B cell (primary cell): ENCODE results near the gene KIAA0825. TPM values are rescaled to one million over a fixed set of nuclear protein-coding genes. Genes with fewer than 3 reads are reported as not detected.

Source experiments
- ATAC-seq: fragments of 200-7000 bp; cut with Tn5 transposase; one replicate; pipeline ENCODE4 v1.10.0; 2021; ENCODE audit warnings: low read depth, mild to moderate bottlenecking, moderate number of reproducible peaks, moderate library complexity
- CTCF ChIA-PET: fragments of 350-600 bp; sonication (Branson Sonifier 250); formaldehyde crosslinking; loops from one replicate; lab custom pipeline; 2021; ENCODE audit warnings: antibody characterized with exemption, inconsistent platforms; lab: Charles Lee
- POLR2A ChIA-PET: fragments of 350-600 bp; sonication (Branson Sonifier 250); formaldehyde crosslinking; loops from one replicate; lab custom pipeline; 2021; ENCODE audit warnings: antibody characterized with exemption; lab: Charles Lee
- DNase-seq: peaks from one replicate; pipeline ENCODE4 v3.0.0; 2013
- H2AFZ ChIP-seq: 2 replicates; pipeline ENCODE4 v1.6.1; 2012; ENCODE audit warnings: mild to moderate bottlenecking, low read depth, low read length; ENCODE audit not compliant: insufficient read depth, poor library complexity, severe bottlenecking
- H3K27ac ChIP-seq, 2 donors: 1 replicate in 1 of 2; 2 replicates in 1 of 2; pipeline ENCODE4 v1.5.1; 2012 to 2013; ENCODE audit warnings: low read length in 2 of 2, mild to moderate bottlenecking in 2 of 2, moderate library complexity in 1 of 2
- H3K27me3 ChIP-seq, 4 experiments: fragments of 200-600 bp in 1 of 4; sonication (generic) in 1 of 4; replicated peaks in 1 of 4; 1 replicate in 2 of 4; 2 replicates in 2 of 4; pipeline versions ENCODE4 v1.6.1 to v1.7.0; 2013 to 2016; ENCODE audit warnings: low read length in 3 of 4, mild to moderate bottlenecking in 2 of 4, mixed read lengths in 1 of 4, moderate library complexity in 1 of 4; ENCODE audit not compliant: insufficient read depth in 4 of 4, control insufficient read depth in 3 of 4; ENCODE audit errors: control extremely low read depth in 1 of 4
- H3K36me3 ChIP-seq, 2 experiments: replicated peaks in 1 of 2; 1 replicate in 1 of 2; 2 replicates in 1 of 2; pipeline versions ENCODE4 v1.6.1 to v1.7.1; 2013; ENCODE audit warnings: low read length in 1 of 2; ENCODE audit not compliant: insufficient read depth in 2 of 2, control insufficient read depth in 1 of 2; ENCODE audit errors: control extremely low read depth in 1 of 2, extremely low read depth in 1 of 2
- H3K4me1 ChIP-seq, 2 donors: fragments of 200-600 bp in 1 of 2; sonication (generic) in 1 of 2; 1 replicate in 1 of 2; 2 replicates in 1 of 2; pipeline versions ENCODE4 v1.5.1 to v1.6.1; 2013 to 2017; ENCODE audit warnings: low read length in 2 of 2; ENCODE audit not compliant: control insufficient read depth in 2 of 2, insufficient read depth in 2 of 2
- H3K4me2 ChIP-seq: replicated peaks from 2 replicates; pipeline ENCODE3; 2012; ENCODE audit warnings: mild to moderate bottlenecking, low read depth, low read length; ENCODE audit not compliant: poor library complexity, severe bottlenecking
- H3K4me3 ChIP-seq, 5 experiments: fragments of 200-600 bp in 1 of 5; sonication (generic) in 1 of 5; 1 replicate in 3 of 5; 2 replicates in 2 of 5; pipeline versions ENCODE4 v1.5.1 to v1.7.0; 2011 to 2016; ENCODE audit warnings: low read length in 4 of 5, mild to moderate bottlenecking in 4 of 5, low read depth in 2 of 5, control low read depth in 1 of 5, moderate library complexity in 1 of 5; ENCODE audit not compliant: insufficient read depth in 1 of 5; ENCODE audit errors: control extremely low read depth in 1 of 5, extremely low read depth in 1 of 5
- H3K79me2 ChIP-seq: fragments of 200-600 bp; sonication (generic); one replicate; pipeline ENCODE4 v1.6.0; 2016; ENCODE audit warnings: low read length; ENCODE audit not compliant: control insufficient read depth, insufficient read depth
- H3K9ac ChIP-seq: fragments of 200-600 bp; sonication (generic); 2 replicates; pipeline ENCODE4 v1.6.1; 2017; ENCODE audit warnings: mild to moderate bottlenecking, low read length, moderate library complexity
- H3K9me3 ChIP-seq, 3 donors: one replicate each; pipeline versions ENCODE4 v1.6.1 to v1.7.1; 2013; ENCODE audit warnings: low read length in 2 of 3; ENCODE audit not compliant: control insufficient read depth in 2 of 3, insufficient read depth in 1 of 3; ENCODE audit errors: control extremely low read depth in 1 of 3
- H4K20me1 ChIP-seq: 2 replicates; pipeline ENCODE4 v1.6.0; 2012; ENCODE audit warnings: mild to moderate bottlenecking, low read length; ENCODE audit not compliant: insufficient read depth, control insufficient read depth, poor library complexity, severe bottlenecking
- H3K27ac Mint-ChIP-seq: one replicate; pipeline ENCODE4 v1.8.0; 2021; ENCODE audit warnings: mixed read lengths
- H3K27me3 Mint-ChIP-seq: one replicate; pipeline ENCODE4 v1.8.0; 2021; ENCODE audit warnings: mixed read lengths
- H3K4me1 Mint-ChIP-seq: one replicate; pipeline ENCODE4 v1.8.0; 2021; ENCODE audit warnings: mixed read lengths
- H3K4me3 Mint-ChIP-seq: one replicate; pipeline ENCODE4 v1.8.0; 2021; ENCODE audit warnings: mixed read lengths
- H3K9me3 Mint-ChIP-seq: one replicate; pipeline ENCODE4 v1.8.0; 2022; ENCODE audit warnings: mixed read lengths; ENCODE audit not compliant: insufficient read depth
- CTCF ChIP-seq: fragments of 200-600 bp; IDR thresholded peaks from one replicate; pipeline ENCODE4 v1.8.0; 2022; ENCODE audit warnings: antibody characterized with exemption, mild to moderate bottlenecking
- EZH2 ChIP-seq: IDR thresholded peaks from 2 replicates; pipeline ENCODE4 v1.6.1; 2012; ENCODE audit warnings: borderline replicate concordance, low read depth, mild to moderate bottlenecking, moderate library complexity, low read length; ENCODE audit not compliant: insufficient read depth, poor library complexity, severe bottlenecking
- WGBS: methylation state at CpG from one replicate; pipeline ENCODE4 v1.1.5; 2013; ENCODE audit warnings: missing lambda C conversion rate; ENCODE audit not compliant: insufficient coverage; 5-methylcytosine and 5-hydroxymethylcytosine counted together
- intact Hi-C: fragments of 100-400 bp; cut with micrococcal nuclease; formaldehyde crosslinking; loops from one replicate; pipeline ENCODE4 v1.10.0; 2022
- polyA plus RNA-seq: library from polyadenylated mRNA; depleted of rRNA; stranded (reverse); fragments of >200 nt; gene quantifications from 2 replicates; pipeline ENCODE4 v1.2.3, GENCODE V29; 2012
- total RNA-seq, 2 donors: library from RNA; stranded (reverse); fragments of 120-200 nt in 1 of 2; gene quantifications; 1 replicate in 1 of 2; 2 replicates in 1 of 2; pipeline versions ENCODE4 v1.2.3 to v1.2.4, GENCODE V29; 2013 to 2022

KIAA0825 gene
- total and polyA plus RNA-seq, 2 donors (not counting 1 experiment from before 2014, with no cell fraction given): 0.43 to 2.7 TPM

- Mint-ChIP-seq H3K4me3 (no peak overlapping the region), H3K27ac (no peak overlapping the region), H3K9me3 (no peaks in the 10 kb centered on the region), H3K4me1 (no peaks in the 10 kb centered on the region), H3K27me3 (no peaks in the 10 kb centered on the region)
- intact Hi-C loops: no loop called here
- no peak overlapping the region for H3K4me2 ChIP-seq
- no peak for ATAC-seq
- H3K9me3 ChIP-seq: no peaks in the 10 kb centered on the region
- no peaks in the 10 kb centered on the region for H4K20me1 ChIP-seq
- no peak overlapping the region for H3K4me3 ChIP-seq
- ChIA-PET POLR2A (no interaction called here), CTCF (interaction anchor here (3.9 kb wide), 1 partner anchor 214 kb away, joined by 62 read pairs; no protein-coding TSS in a partner anchor)
- no peak overlapping the region for H3K27ac ChIP-seq
- no peak for TF ChIP-seq CTCF
- TF ChIP-seq EZH2: no peak
- no peak for DNase-seq
- no peak overlapping the region for H3K9ac ChIP-seq
- H3K27me3 ChIP-seq: no peaks in the 10 kb centered on the region
- H2AFZ ChIP-seq: no peak overlapping the region
- H3K36me3 ChIP-seq: no peaks in the 10 kb centered on the region
- H3K4me1 ChIP-seq: no peaks in the 10 kb centered on the region
- no peaks in the 10 kb centered on the region for H3K79me2 ChIP-seq
Measured at GRCh38 chr5:94523018-94523417, 95.4 kb downstream of the KIAA0825 start.

DNA sequence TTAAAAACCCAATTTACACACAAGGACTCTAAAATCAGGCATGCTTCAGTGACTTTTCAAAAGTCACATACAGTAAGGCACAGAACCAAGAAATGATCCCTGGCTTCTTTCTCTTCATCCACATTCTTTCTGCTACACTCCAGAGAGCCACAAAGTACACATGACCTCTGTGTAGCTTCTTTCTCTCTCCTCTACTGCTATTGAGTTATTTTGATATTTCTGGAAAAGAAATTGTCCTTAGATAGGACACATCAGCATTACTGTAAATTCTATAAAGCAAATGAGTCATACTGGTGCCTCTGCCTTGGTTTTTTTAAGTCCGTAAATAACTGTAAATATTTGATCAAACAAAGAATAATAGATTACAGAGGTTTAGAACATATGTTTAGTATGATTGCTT, 96.3 kb downstream of the KIAA0825 start:
- no peaks in the 10 kb centered on the region for H3K9me3 ChIP-seq
- no peaks in the 10 kb centered on the region for H3K36me3 ChIP-seq
- Mint-ChIP-seq H3K9me3 (no peaks in the 10 kb centered on the region), H3K27me3 (no peaks in the 10 kb centered on the region), H3K27ac (no peak overlapping the region), H3K4me1 (no peaks in the 10 kb centered on the region), H3K4me3 (no peak overlapping the region)
- H3K4me1 ChIP-seq: no peaks in the 10 kb centered on the region
- no CpG with 5 or more reads among the region's 1 CpG for WGBS
- no peak overlapping the region for H3K4me2 ChIP-seq
- TF ChIP-seq EZH2 (no peak), CTCF (no peak)
- H3K4me3 ChIP-seq: no peak overlapping the region
- DNase-seq (no peak), ATAC-seq (no peak)
- H3K27me3 ChIP-seq: no peaks in the 10 kb centered on the region
- intact Hi-C loops: no loop called here
- ChIA-PET POLR2A (no interaction called here), CTCF (interaction anchor here (3.9 kb wide), 1 partner anchor 215 kb away, joined by 62 read pairs; no protein-coding TSS in a partner anchor)
- no peak overlapping the region for H3K9ac ChIP-seq
- H2AFZ ChIP-seq: no peak overlapping the region
- H3K27ac ChIP-seq: no peak overlapping the region
- no peaks in the 10 kb centered on the region for H3K79me2 ChIP-seq
- H4K20me1 ChIP-seq: no peaks in the 10 kb centered on the region
